Thymus (tissue), 11 donors: Measurements from ENCODE around the gene PRC1. TPM values are rescaled to one million over a fixed set of nuclear protein-coding genes. Genes with fewer than 3 reads are reported as not detected.
A peak's percentile ranks its signal among the peaks of the same experiment; 100 is the strongest.

Source experiments
- DNase-seq, 9 donors: peaks; one replicate each; pipeline ENCODE4 v3.0.0-alpha.2; 2013; ENCODE audit warnings: low spot score in 9 of 9, low read depth in 6 of 9, missing footprints in 1 of 9
- H3K27ac ChIP-seq, 2 donors: one replicate each; pipeline ENCODE4 v1.5.1; 2013; ENCODE audit warnings: control low read depth in 1 of 2, low read depth in 1 of 2, low read length in 1 of 2, mild to moderate bottlenecking in 1 of 2, moderate library complexity in 1 of 2
- H3K27me3 ChIP-seq, 2 donors: one replicate each; pipeline ENCODE4 v1.5.1; 2013; ENCODE audit warnings: low read length in 1 of 2; ENCODE audit not compliant: control insufficient read depth in 2 of 2, insufficient read depth in 1 of 2
- H3K36me3 ChIP-seq, 2 donors: one replicate each; pipeline ENCODE4 v1.5.1; 2013; ENCODE audit warnings: low read length in 1 of 2, mild to moderate bottlenecking in 1 of 2, moderate library complexity in 1 of 2; ENCODE audit not compliant: control insufficient read depth in 2 of 2, insufficient read depth in 2 of 2
- H3K4me1 ChIP-seq, 2 donors: one replicate each; pipeline ENCODE4 v1.5.1; 2013; ENCODE audit warnings: low read length in 2 of 2; ENCODE audit not compliant: control insufficient read depth in 2 of 2, insufficient read depth in 2 of 2
- H3K4me3 ChIP-seq, 2 donors: one replicate each; pipeline ENCODE4 v1.5.1; 2013; ENCODE audit warnings: low read length in 2 of 2, control low read depth in 1 of 2, mild to moderate bottlenecking in 1 of 2
- H3K9me3 ChIP-seq, 2 donors: one replicate each; pipeline ENCODE4 v1.5.1; 2013; ENCODE audit warnings: low read length in 1 of 2, mild to moderate bottlenecking in 1 of 2; ENCODE audit not compliant: control insufficient read depth in 2 of 2, insufficient read depth in 1 of 2
- WGBS: extraction: QIAGEN DNeasy Blood & Tissue Kit; methylation state at CpG from one replicate; pipeline ENCODE4 v1.1.7; 2013; 5-methylcytosine and 5-hydroxymethylcytosine counted together
- polyA plus RNA-seq: library from polyadenylated mRNA; stranded (reverse); fragments of 200-250 nt; gene quantifications from one replicate; pipeline ENCODE4 v1.2.3, GENCODE V29; 2013
- total RNA-seq: library from RNA; stranded (reverse); fragments of 120-200 nt; gene quantifications from one replicate; pipeline ENCODE4 v1.2.4, GENCODE V29; 2013
- donor health status: healthy.

The PRC1 gene
- total and polyA plus RNA-seq, 2 donors: 18.7 to 90.9 TPM

DNA sequence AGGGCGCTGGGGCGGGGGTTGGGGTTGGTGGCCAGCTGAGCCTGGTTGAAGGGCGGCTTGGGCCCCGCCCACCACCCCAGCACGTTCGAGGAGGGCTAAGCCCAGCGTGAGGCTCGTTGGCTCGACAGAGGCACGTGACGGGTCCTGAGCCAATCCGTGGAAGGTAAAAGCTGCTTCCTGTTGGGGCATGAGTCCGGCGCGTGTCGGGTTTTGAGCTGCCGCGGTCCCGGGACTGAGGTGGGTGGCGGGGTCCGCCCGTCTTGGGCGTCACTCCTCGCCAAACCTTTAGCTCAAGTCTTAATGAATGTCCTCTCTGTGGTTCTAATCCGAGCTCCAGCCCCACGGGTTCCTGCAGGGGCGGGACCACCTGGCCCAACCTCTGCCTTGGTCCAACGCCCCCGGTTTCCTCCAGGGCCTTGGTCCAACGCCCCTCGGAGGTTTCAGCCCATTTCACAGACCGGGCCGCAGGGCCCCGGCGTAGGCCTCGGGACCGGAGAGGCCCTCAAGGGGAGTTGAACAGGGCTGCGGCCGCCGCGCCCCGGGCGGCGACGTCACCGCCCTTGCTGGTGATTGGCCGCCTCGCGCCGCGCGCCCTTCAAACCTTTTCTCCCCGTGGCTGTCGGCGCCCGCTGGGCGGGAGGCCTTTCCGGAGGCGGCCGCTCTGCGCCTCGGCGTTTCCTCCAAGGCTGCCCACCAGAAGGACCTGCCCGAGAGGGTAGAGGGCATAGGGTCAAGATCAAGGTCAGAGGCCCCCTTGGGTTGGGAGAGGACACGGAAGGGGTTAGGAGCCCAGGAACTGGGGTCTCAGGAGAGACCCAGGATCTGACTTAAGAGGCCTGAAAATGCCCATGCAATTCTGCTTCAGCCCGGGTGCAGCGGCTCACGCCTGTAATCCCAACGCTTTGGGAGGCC lies 39.4 kb downstream of the PRC1 start, which contains the start of gene RCCD1:
Gene RCCD1, plus strand, starts transcription at position 173 of the 912 bp plus-strand sequence. CDS start 1,851 bp downstream, outside the sequence.
- DNase-seq: peak; percentile 68 to 93 (median 83)
- Histone ChIP-seq H3K36me3 (peaks cover 31 to 40% of the 10 kb centered on the region in 2 donors), H3K4me3 (peak within 1 kb of the TSS; percentile 87 to 89), H3K27ac (peak within 1 kb of the TSS; percentile 77 to 86), H3K4me1 (peaks cover 12 to 22% of the 10 kb centered on the region in 2 donors), H3K9me3 (no peaks in the 10 kb centered on the region), H3K27me3 (no peaks in the 10 kb centered on the region)
- 4% methylated on average over 69 of the region's 69 CpGs for WGBS

DNA sequence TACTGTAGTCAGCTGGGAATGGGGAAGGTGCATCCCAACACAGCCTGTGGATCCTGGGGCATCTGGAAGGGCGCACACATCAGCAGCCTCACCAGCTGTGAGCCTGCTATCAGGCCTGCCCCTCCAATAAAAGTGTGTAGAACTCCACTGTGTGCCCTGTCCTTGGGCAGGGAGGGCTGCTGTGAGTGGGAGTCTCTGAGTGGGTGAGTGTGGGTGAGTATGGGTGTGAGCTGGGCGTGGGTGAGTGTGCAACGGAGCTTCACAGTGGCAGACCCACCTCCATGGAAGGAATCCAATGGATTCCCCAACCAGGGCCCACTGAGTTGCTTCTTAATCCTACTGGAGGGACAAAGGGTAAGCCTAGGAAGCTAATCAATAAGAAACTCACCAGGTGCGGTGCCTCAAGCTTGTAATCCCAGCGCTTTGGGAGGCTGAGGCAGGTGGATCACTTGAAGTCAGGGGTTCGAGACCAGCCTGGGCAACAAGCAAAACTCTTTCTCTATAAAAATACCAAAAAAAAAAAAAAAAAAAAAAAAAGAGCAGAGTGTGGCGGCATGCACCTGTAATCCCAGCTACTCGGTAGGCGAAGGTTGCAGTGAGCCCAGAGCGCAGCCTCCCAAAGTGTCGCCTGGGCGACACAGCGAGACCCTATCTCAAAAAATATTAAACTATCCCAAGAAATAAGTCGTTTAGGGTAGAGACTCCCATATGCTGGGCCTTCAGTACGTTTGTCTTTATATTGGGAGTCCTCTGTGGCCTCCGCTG lies 40.2 kb downstream of the PRC1 start:
- peaks cover 35 to 45% of the 10 kb centered on the region in 2 donors for H3K36me3 ChIP-seq
- H3K4me3 ChIP-seq: peak overlapping the region; percentile 87 to 89
- H3K27ac ChIP-seq: no peak overlapping the region

DNA sequence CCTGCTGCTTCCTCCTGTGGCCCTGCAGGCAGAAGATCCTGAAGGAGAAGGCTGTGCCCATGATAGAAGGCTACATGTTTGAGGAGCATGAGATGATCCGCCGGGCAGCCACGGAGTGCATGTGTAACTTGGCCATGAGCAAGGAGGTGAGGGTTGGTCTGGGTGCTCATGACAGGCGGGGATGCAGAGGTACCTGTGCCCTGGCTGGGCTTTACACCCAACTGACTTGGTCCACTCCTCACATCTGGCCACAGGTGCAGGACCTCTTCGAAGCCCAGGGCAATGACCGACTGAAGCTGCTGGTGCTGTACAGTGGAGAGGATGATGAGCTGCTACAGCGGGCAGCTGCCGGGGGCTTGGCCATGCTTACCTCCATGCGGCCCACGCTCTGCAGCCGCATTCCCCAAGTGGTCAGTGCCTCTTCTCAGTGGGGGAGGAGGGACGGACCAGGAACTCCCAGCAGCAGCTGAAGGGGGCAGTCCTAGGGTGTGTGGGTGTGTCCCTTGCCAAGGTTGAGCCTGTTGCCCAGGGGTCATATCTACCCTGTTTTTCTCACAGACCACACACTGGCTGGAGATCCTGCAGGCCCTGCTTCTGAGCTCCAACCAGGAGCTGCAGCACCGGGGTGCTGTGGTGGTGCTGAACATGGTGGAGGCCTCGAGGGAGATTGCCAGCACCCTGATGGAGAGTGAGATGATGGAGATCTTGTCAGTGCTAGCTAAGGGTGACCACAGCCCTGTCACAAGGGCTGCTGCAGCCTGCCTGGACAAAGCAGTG lies 41.2 kb downstream of the PRC1 start:
- DNase-seq: no peak

More for the DNA sequence above, 40.2 kb downstream of the PRC1 start:
- Histone ChIP-seq H3K9me3 (no peaks in the 10 kb centered on the region), H3K4me1 (peaks cover 12 to 22% of the 10 kb centered on the region in 2 donors), H3K27me3 (no peaks in the 10 kb centered on the region)
- DNase-seq: no peak
- 79% methylated on average over 16 of the region's 16 CpGs for WGBS

DNA sequence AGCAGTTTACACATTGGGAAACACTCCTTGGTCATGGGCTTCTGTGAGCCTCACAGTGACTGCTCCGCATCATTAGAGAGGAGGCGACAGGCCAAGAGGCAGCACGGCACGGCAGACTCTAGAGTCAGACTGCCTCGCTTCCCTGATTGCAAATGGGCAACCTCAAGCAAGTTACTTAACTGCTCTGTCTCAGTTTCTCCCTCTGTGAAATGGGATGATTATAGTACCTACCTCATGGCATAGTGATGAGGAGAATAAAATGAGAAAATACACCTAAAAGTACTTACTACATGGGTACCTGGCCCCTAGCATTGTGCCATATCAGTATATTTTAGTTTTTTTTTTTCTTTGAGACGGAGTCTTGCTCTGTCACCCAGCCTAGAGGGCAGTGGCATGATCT lies 43.7 kb downstream of the PRC1 start:
- Histone ChIP-seq H3K9me3 (no peaks in the 10 kb centered on the region), H3K36me3 (peaks cover 59 to 68% of the 10 kb centered on the region in 2 donors)
- 96% methylated on average over 6 of the region's 6 CpGs for WGBS

More for the DNA sequence above, 41.2 kb downstream of the PRC1 start:
- Histone ChIP-seq H3K4me3 (no peak overlapping the region), H3K4me1 (peaks cover 12 to 22% of the 10 kb centered on the region in 2 donors), H3K27ac (no peak overlapping the region), H3K9me3 (no peaks in the 10 kb centered on the region), H3K36me3 (peaks cover 43 to 53% of the 10 kb centered on the region in 2 donors), H3K27me3 (no peaks in the 10 kb centered on the region)
- 97% methylated on average over 14 of the region's 14 CpGs for WGBS

DNA sequence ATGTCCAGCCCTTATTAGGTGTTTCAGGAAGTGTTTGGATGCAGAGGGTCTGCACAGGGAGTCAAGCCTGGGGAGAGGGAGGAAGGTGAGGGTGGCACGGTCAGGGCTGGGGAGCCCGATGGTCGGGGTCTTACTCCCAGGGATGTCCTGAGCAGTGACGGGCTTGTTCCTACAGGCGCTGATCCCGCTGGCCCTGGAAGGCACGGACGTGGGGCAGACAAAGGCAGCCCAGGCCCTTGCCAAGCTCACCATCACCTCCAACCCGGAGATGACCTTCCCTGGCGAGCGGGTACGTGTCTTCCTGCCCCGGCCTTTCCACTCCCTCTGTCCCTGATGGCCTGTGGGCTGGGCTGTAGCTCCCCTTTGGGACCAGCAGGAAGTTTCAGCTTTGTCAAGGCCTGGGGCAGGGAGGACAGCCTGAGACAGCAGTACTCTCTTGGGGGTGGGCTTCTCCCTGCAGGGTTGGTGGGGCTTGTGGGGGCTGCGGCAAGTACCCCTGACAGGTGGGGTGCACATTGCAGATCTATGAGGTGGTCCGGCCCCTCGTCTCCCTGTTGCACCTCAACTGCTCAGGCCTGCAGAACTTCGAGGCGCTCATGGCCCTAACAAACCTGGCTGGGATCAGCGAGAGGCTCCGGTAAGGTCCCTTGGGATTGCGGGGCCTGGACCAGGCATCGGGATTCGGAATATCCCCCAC lies 44.2 kb downstream of the PRC1 start:
- Histone ChIP-seq H3K27me3 (no peaks in the 10 kb centered on the region), H3K4me3 (no peak overlapping the region), H3K9me3 (peaks cover 0 to under 1% of the 10 kb centered on the region in 2 donors), H3K36me3 (peaks cover 61 to 68% of the 10 kb centered on the region in 2 donors), H3K27ac (no peak overlapping the region), H3K4me1 (peaks cover under 1 to 6% of the 10 kb centered on the region in 2 donors)
- DNase-seq: no peak
- WGBS: 98% methylated on average over 23 of the region's 23 CpGs

More for the DNA sequence above, 43.7 kb downstream of the PRC1 start:
- DNase-seq: no peak
- Histone ChIP-seq H3K27me3 (no peaks in the 10 kb centered on the region), H3K4me3 (no peak overlapping the region), H3K27ac (no peak overlapping the region), H3K4me1 (peaks cover 3 to 11% of the 10 kb centered on the region in 2 donors)

DNA sequence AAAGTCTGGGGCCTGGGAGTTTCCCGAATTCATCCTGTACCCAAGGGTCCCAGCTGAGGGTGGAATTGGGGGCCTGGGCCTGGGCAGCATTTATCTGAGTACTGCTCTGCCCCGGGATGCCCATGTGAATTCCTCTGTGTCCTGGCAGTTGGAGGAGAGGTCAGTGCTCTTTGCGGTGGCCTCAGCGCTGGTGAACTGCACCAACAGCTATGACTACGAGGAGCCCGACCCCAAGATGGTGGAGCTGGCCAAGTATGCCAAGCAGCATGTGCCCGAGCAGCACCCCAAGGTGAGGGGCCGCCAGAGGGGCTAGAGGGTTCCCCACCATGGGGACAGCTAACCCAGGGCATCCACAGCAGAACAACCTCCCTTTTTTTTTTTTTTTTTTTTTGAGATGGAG lies 45.8 kb downstream of the PRC1 start:
- Histone ChIP-seq H3K36me3 (peaks cover 74 to 75% of the 10 kb centered on the region in 2 donors), H3K4me3 (no peak overlapping the region), H3K9me3 (peaks cover 0 to 5% of the 10 kb centered on the region in 2 donors), H3K27ac (no peak overlapping the region), H3K27me3 (no peaks in the 10 kb centered on the region), H3K4me1 (no peaks in the 10 kb centered on the region)
- WGBS: 93% methylated on average over 8 of the region's 8 CpGs
- DNase-seq: no peak

DNA sequence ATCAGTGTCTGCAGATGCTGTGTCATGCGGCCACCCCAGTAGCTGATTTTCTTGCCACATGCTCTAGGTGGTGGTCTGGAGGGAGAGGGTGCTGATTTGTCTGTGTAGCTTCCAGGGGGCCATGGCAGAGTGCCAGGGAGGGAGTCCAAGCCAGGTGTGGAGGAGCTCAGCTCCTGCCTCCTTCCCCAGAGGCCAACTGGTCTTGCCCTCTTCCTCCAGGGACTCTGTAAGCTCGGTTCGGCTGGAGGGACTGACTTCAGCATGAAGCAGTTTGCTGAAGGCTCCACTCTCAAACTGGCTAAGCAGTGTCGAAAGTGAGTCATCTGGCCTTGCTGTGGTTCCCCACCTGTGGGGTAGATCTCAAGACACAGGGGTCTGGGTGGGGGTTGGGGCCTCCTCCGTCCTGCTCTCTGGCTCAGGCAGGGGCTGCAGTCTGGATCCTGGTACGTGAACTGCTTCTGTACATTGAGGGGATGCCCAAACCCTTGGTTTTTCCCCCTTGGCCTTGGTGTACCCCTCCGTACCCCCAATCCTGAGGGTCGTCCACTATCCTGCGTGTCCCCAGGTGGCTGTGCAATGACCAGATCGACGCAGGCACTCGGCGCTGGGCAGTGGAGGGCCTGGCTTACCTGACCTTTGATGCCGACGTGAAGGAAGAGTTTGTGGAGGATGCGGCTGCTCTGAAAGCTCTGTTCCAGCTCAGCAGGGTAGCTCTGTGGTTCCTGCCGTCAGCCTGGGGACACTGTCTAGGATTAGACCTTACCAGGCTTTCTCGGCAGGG lies 46.6 kb downstream of the PRC1 start:
- Histone ChIP-seq H3K27ac (no peak overlapping the region), H3K4me1 (no peaks in the 10 kb centered on the region), H3K9me3 (peaks cover 0 to 5% of the 10 kb centered on the region in 2 donors), H3K36me3 (peaks cover 75% of the 10 kb centered on the region in 2 donors), H3K27me3 (no peaks in the 10 kb centered on the region), H3K4me3 (no peak overlapping the region)
- DNase-seq: no peak
- 93% methylated on average over 18 of the region's 18 CpGs for WGBS
